Measurements from ENCODE around the gene DEGS1. TPM values are rescaled to one million over a fixed set of nuclear protein-coding genes. Genes with fewer than 3 reads are reported as not detected.

The DEGS1 gene
- total and polyA plus RNA-seq, 4 donors: 69.1 to 77.5 (median 72.8) TPM

GRCh38 chr1:224213438-224214119 is 30.5 kb downstream of the DEGS1 start:
- H3K9me3 ChIP-seq (ENCODE audit: control insufficient read depth, low read length): no peaks in the 10 kb centered on the region
- DNase-seq (no peak), ATAC-seq (ENCODE audit: low FRiP score) (no peak)
- no peaks in the 10 kb centered on the region for H3K27me3 ChIP-seq (ENCODE audit: control insufficient read depth in 1 of 2, insufficient read depth in 2 of 2, low read length in 1 of 2)
- no peaks in the 10 kb centered on the region for H3K36me3 ChIP-seq (ENCODE audit: control insufficient read depth in 1 of 2, insufficient read depth in 2 of 2, low read length in 1 of 2)
- no peak overlapping the region for H3K27ac ChIP-seq (ENCODE audit: low read depth in 1 of 2, low read length in 2 of 2)
- 80% methylated on average over 4 of the region's 4 CpGs for WGBS, 2 donors
- intact Hi-C loops (cut with DNase I): no loop called here
- H3K4me3 ChIP-seq (ENCODE audit: low read length in 2 of 2): no peak overlapping the region
- H3K4me1 ChIP-seq (ENCODE audit: control insufficient read depth in 1 of 2, insufficient read depth in 2 of 2, low read length in 2 of 2): no peaks in the 10 kb centered on the region

- 91 to 93% methylated on average over 8 of the region's 8 CpGs for WGBS, 2 donors
- intact Hi-C loops (cut with DNase I): no loop called here
- Histone ChIP-seq H3K4me1 (ENCODE audit: control insufficient read depth in 1 of 2, insufficient read depth in 2 of 2, low read length in 2 of 2) (no peaks in the 10 kb centered on the region), H3K9me3 (ENCODE audit: control insufficient read depth, low read length) (no peaks in the 10 kb centered on the region), H3K4me3 (ENCODE audit: low read length in 2 of 2) (no peak overlapping the region), H3K27me3 (ENCODE audit: control insufficient read depth in 1 of 2, insufficient read depth in 2 of 2, low read length in 1 of 2) (no peaks in the 10 kb centered on the region), H3K27ac (ENCODE audit: low read depth in 1 of 2, low read length in 2 of 2) (no peak overlapping the region), H3K36me3 (ENCODE audit: control insufficient read depth in 1 of 2, insufficient read depth in 2 of 2, low read length in 1 of 2) (no peaks in the 10 kb centered on the region)
- DNase-seq (no peak), ATAC-seq (ENCODE audit: low FRiP score) (no peak)
Observed at GRCh38 chr1:224216382-224216781, 33.3 kb downstream of the DEGS1 start.

- DNase-seq (no peak), ATAC-seq (ENCODE audit: low FRiP score) (no peak)
- no peak overlapping the region for H3K4me3 ChIP-seq (ENCODE audit: low read length in 2 of 2)
- no peaks in the 10 kb centered on the region for H3K36me3 ChIP-seq (ENCODE audit: control insufficient read depth in 1 of 2, insufficient read depth in 2 of 2, low read length in 1 of 2)
- H3K4me1 ChIP-seq (ENCODE audit: control insufficient read depth in 1 of 2, insufficient read depth in 2 of 2, low read length in 2 of 2): no peaks in the 10 kb centered on the region
- H3K27me3 ChIP-seq (ENCODE audit: control insufficient read depth in 1 of 2, insufficient read depth in 2 of 2, low read length in 1 of 2): no peaks in the 10 kb centered on the region
- H3K9me3 ChIP-seq (ENCODE audit: control insufficient read depth, low read length): no peaks in the 10 kb centered on the region
- H3K27ac ChIP-seq (ENCODE audit: low read depth in 1 of 2, low read length in 2 of 2): no peak overlapping the region
- 88 to 90% methylated on average over 10 to 11 of the region's 11 CpGs for WGBS, 2 donors
- intact Hi-C loops (cut with DNase I): no loop called here
Observed at GRCh38 chr1:224217655-224218623, 34.9 kb downstream of the DEGS1 start.

GRCh38 chr1:224219011-224219611 is 36.1 kb downstream of the DEGS1 start:
- intact Hi-C loops (cut with DNase I): no loop called here

GRCh38 chr1:224219612-224220059 is 36.6 kb downstream of the DEGS1 start:
- Histone ChIP-seq H3K9me3 (ENCODE audit: control insufficient read depth, low read length) (no peaks in the 10 kb centered on the region), H3K27ac (ENCODE audit: low read depth in 1 of 2, low read length in 2 of 2) (no peak overlapping the region), H3K4me3 (ENCODE audit: low read length in 2 of 2) (no peak overlapping the region), H3K27me3 (ENCODE audit: control insufficient read depth in 1 of 2, insufficient read depth in 2 of 2, low read length in 1 of 2) (no peaks in the 10 kb centered on the region), H3K36me3 (ENCODE audit: control insufficient read depth in 1 of 2, insufficient read depth in 2 of 2, low read length in 1 of 2) (no peaks in the 10 kb centered on the region), H3K4me1 (ENCODE audit: control insufficient read depth in 1 of 2, insufficient read depth in 2 of 2, low read length in 2 of 2) (no peaks in the 10 kb centered on the region)
- intact Hi-C loops (cut with DNase I): no loop called here
- DNase-seq (no peak), ATAC-seq (ENCODE audit: low FRiP score) (no peak)
- 43 to 53% methylated on average over 7 of the region's 7 CpGs for WGBS, 2 donors

More at GRCh38 chr1:224219011-224219611, 36.1 kb downstream of the DEGS1 start:
- H3K9me3 ChIP-seq (ENCODE audit: control insufficient read depth, low read length): no peaks in the 10 kb centered on the region
- no peaks in the 10 kb centered on the region for H3K4me1 ChIP-seq (ENCODE audit: control insufficient read depth in 1 of 2, insufficient read depth in 2 of 2, low read length in 2 of 2)
- no peaks in the 10 kb centered on the region for H3K27me3 ChIP-seq (ENCODE audit: control insufficient read depth in 1 of 2, insufficient read depth in 2 of 2, low read length in 1 of 2)
- DNase-seq: no peak
- H3K36me3 ChIP-seq (ENCODE audit: control insufficient read depth in 1 of 2, insufficient read depth in 2 of 2, low read length in 1 of 2): no peaks in the 10 kb centered on the region
- no peak overlapping the region for H3K27ac ChIP-seq (ENCODE audit: low read depth in 1 of 2, low read length in 2 of 2)
- ATAC-seq (ENCODE audit: low FRiP score): no peak
- no peak overlapping the region for H3K4me3 ChIP-seq (ENCODE audit: low read length in 2 of 2)
- WGBS, 2 donors: 84 to 88% methylated on average over 5 of the region's 5 CpGs

- no peak overlapping the region for H3K27ac ChIP-seq (ENCODE audit: low read depth in 1 of 2, low read length in 2 of 2)
- no peak for DNase-seq
- WGBS, 2 donors: 65 to 72% methylated on average over 12 of the region's 12 CpGs
- peaks cover 0 to 3% of the 10 kb centered on the region in 2 donors for H3K36me3 ChIP-seq (ENCODE audit: control insufficient read depth in 1 of 2, insufficient read depth in 2 of 2, low read length in 1 of 2)
- intact Hi-C loops (cut with DNase I): no loop called here
- H3K9me3 ChIP-seq (ENCODE audit: control insufficient read depth, low read length): no peaks in the 10 kb centered on the region
- ATAC-seq (ENCODE audit: low FRiP score): no peak
- no peaks in the 10 kb centered on the region for H3K4me1 ChIP-seq (ENCODE audit: control insufficient read depth in 1 of 2, insufficient read depth in 2 of 2, low read length in 2 of 2)
- no peaks in the 10 kb centered on the region for H3K27me3 ChIP-seq (ENCODE audit: control insufficient read depth in 1 of 2, insufficient read depth in 2 of 2, low read length in 1 of 2)
- H3K4me3 ChIP-seq (ENCODE audit: low read length in 2 of 2): no peak overlapping the region
Observed at GRCh38 chr1:224223819-224224714, 41.0 kb downstream of the DEGS1 start.

GRCh38 chr1:224226849-224227502 is 43.9 kb downstream of the DEGS1 start:
- intact Hi-C loops (cut with DNase I): no loop called here
- WGBS, 2 donors: 82 to 87% methylated on average over 6 of the region's 6 CpGs
- no peak for DNase-seq
- Histone ChIP-seq H3K27ac (ENCODE audit: low read depth in 1 of 2, low read length in 2 of 2) (no peak overlapping the region), H3K9me3 (ENCODE audit: control insufficient read depth, low read length) (no peaks in the 10 kb centered on the region), H3K27me3 (ENCODE audit: control insufficient read depth in 1 of 2, insufficient read depth in 2 of 2, low read length in 1 of 2) (no peaks in the 10 kb centered on the region), H3K4me3 (ENCODE audit: low read length in 2 of 2) (no peak overlapping the region), H3K36me3 (ENCODE audit: control insufficient read depth in 1 of 2, insufficient read depth in 2 of 2, low read length in 1 of 2) (peaks cover 0 to 3% of the 10 kb centered on the region in 2 donors), H3K4me1 (ENCODE audit: control insufficient read depth in 1 of 2, insufficient read depth in 2 of 2, low read length in 2 of 2) (no peaks in the 10 kb centered on the region)
- no peak for ATAC-seq (ENCODE audit: low FRiP score)

- DNase-seq: no peak
- Histone ChIP-seq H3K27ac (ENCODE audit: low read depth in 1 of 2, low read length in 2 of 2) (no peak overlapping the region), H3K9me3 (ENCODE audit: control insufficient read depth, low read length) (no peaks in the 10 kb centered on the region), H3K36me3 (ENCODE audit: control insufficient read depth in 1 of 2, insufficient read depth in 2 of 2, low read length in 1 of 2) (peaks cover 0 to 5% of the 10 kb centered on the region in 2 donors), H3K27me3 (ENCODE audit: control insufficient read depth in 1 of 2, insufficient read depth in 2 of 2, low read length in 1 of 2) (no peaks in the 10 kb centered on the region), H3K4me3 (ENCODE audit: low read length in 2 of 2) (no peak overlapping the region), H3K4me1 (ENCODE audit: control insufficient read depth in 1 of 2, insufficient read depth in 2 of 2, low read length in 2 of 2) (no peaks in the 10 kb centered on the region)
- ATAC-seq (ENCODE audit: low FRiP score): no peak
- intact Hi-C loops (cut with DNase I): no loop called here
Observed at GRCh38 chr1:224234017-224234416, 51.0 kb downstream of the DEGS1 start.
